Kidney (tissue), 14 donors: ENCODE results near the gene ADAT2. TPM values are rescaled to one million over a fixed set of nuclear protein-coding genes. Genes with fewer than 3 reads are reported as not detected.

Source experiments
- DNase-seq, 5 donors: peaks; one replicate each; pipeline ENCODE4 v3.0.0-alpha.2; 2013 to 2020
- FAIRE-seq: peaks from 2 replicates; lab custom pipeline; 2012; peaks lifted over from hg19 to GRCh38; lab: Jason Lieb, UNC
- H3K27ac ChIP-seq, 2 donors: one replicate each; pipeline ENCODE4 v1.7.0; 2013; ENCODE audit warnings: low read depth in 2 of 2, low read length in 2 of 2, inconsistent platforms in 1 of 2
- H3K27me3 ChIP-seq: one replicate; pipeline ENCODE4 v1.7.1; 2013; ENCODE audit warnings: low read length, inconsistent platforms; ENCODE audit not compliant: control insufficient read depth, insufficient read depth
- H3K36me3 ChIP-seq, 3 donors: one replicate each; pipeline versions ENCODE4 v1.7.0 to v1.7.1; 2013; ENCODE audit warnings: low read length in 3 of 3, control low read depth in 1 of 3, inconsistent platforms in 1 of 3; ENCODE audit not compliant: insufficient read depth in 3 of 3, control insufficient read depth in 2 of 3
- H3K4me1 ChIP-seq, 3 donors: one replicate each; pipeline versions ENCODE4 v1.7.0 to v1.7.1; 2013; ENCODE audit warnings: low read length in 3 of 3, inconsistent platforms in 1 of 3, low read depth in 1 of 3; ENCODE audit not compliant: control insufficient read depth in 2 of 3, insufficient read depth in 2 of 3
- H3K4me3 ChIP-seq, 3 donors: one replicate each; pipeline versions ENCODE4 v1.7.0 to v1.8.1; 2013; ENCODE audit warnings: low read length in 3 of 3, control low read depth in 1 of 3, inconsistent platforms in 1 of 3
- H3K9ac ChIP-seq, 3 donors: one replicate each; pipeline versions ENCODE4 v1.7.0 to v1.7.1; 2013; ENCODE audit warnings: low read length in 3 of 3, control low read depth in 1 of 3, inconsistent platforms in 1 of 3
- H3K9me3 ChIP-seq, 3 donors: one replicate each; pipeline versions ENCODE4 v1.7.0 to v1.7.1; 2013; ENCODE audit warnings: low read length in 3 of 3, control low read depth in 1 of 3, inconsistent platforms in 1 of 3; ENCODE audit not compliant: control insufficient read depth in 2 of 3, insufficient read depth in 1 of 3
- intact Hi-C: fragments of 100-400 bp; cut with DNase I; formaldehyde crosslinking; loops from one replicate; pipeline ENCODE4 v1.11.1; 2022
- polyA plus RNA-seq: library from polyadenylated mRNA; stranded (reverse); fragments of 350-450 nt; fragmentation: Illumina TruSeq; extraction: RNeasy Lipid Tissue Mini Kit (QIAGEN cat#74804); gene quantifications from one replicate; pipeline ENCODE4 v1.2.3, GENCODE V29; 2014; ENCODE audit warnings: low read depth, low replicate concordance; ENCODE audit not compliant: insufficient read depth
- total RNA-seq: library from RNA; stranded (reverse); fragmentation: NEBNext Ultra II Directional; extraction: Animal tissue kit (Norgen Biotek cat#: 25700); gene quantifications from one replicate; pipeline ENCODE4 v1.2.1, GENCODE V29; 2021
- TF ChIP-seq, protein P1 (sequence below): IDR thresholded peaks from 3 replicates; pipeline ENCODE4 v1.5.1; 2012; ENCODE audit warnings: mild to moderate bottlenecking, moderate library complexity, borderline replicate concordance; ENCODE audit not compliant: insufficient read depth; ENCODE audit errors: extremely low read depth
- donor health status: control.
- donor health status: control.
- donor health status: control.
- donor health status: control.
- donor health status: control.
- donor health status: DM: yes; HTN: yes; CAD: no.
- donor health status: Normal renal cell carcinoma (clear cell type).

ADAT2 gene
- total and polyA plus RNA-seq, 2 donors from 2014 or later = 4.6 to 6.9 TPM

GRCh38 chr6:143395699-143396098 is 54.8 kb downstream of the ADAT2 start:
- no peak for DNase-seq
- Histone ChIP-seq H3K4me3 (no peak overlapping the region), H3K4me1 (no peaks in the 10 kb centered on the region), H3K27me3 (no peaks in the 10 kb centered on the region), H3K27ac (no peak overlapping the region), H3K36me3 (no peaks in the 10 kb centered on the region), H3K9ac (no peak overlapping the region), H3K9me3 (no peaks in the 10 kb centered on the region)
- no peak for FAIRE-seq
- TF ChIP-seq, protein P1, sequence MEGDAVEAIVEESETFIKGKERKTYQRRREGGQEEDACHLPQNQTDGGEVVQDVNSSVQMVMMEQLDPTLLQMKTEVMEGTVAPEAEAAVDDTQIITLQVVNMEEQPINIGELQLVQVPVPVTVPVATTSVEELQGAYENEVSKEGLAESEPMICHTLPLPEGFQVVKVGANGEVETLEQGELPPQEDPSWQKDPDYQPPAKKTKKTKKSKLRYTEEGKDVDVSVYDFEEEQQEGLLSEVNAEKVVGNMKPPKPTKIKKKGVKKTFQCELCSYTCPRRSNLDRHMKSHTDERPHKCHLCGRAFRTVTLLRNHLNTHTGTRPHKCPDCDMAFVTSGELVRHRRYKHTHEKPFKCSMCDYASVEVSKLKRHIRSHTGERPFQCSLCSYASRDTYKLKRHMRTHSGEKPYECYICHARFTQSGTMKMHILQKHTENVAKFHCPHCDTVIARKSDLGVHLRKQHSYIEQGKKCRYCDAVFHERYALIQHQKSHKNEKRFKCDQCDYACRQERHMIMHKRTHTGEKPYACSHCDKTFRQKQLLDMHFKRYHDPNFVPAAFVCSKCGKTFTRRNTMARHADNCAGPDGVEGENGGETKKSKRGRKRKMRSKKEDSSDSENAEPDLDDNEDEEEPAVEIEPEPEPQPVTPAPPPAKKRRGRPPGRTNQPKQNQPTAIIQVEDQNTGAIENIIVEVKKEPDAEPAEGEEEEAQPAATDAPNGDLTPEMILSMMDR = no peak
- intact Hi-C loops = no loop called here

GRCh38 chr6:143394389-143394788 is 56.1 kb downstream of the ADAT2 start:
- no peaks in the 10 kb centered on the region for H3K4me1 ChIP-seq
- no peak overlapping the region for H3K4me3 ChIP-seq
- H3K9ac ChIP-seq = no peak overlapping the region
- TF ChIP-seq, protein P1 = no peak
- H3K27me3 ChIP-seq = no peaks in the 10 kb centered on the region
- DNase-seq = peak in 1 of 5 donors; percentile 31
- no peak overlapping the region for H3K27ac ChIP-seq
- intact Hi-C loops = no loop called here
- no peak for FAIRE-seq
- H3K36me3 ChIP-seq = no peaks in the 10 kb centered on the region
- H3K9me3 ChIP-seq = no peaks in the 10 kb centered on the region

- no peaks in the 10 kb centered on the region for H3K27me3 ChIP-seq
- FAIRE-seq (no peak), DNase-seq (no peak)
- no peaks in the 10 kb centered on the region for H3K4me1 ChIP-seq
- intact Hi-C loops = no loop called here
- H3K36me3 ChIP-seq = no peaks in the 10 kb centered on the region
- TF ChIP-seq, protein P1 = no peak
- H3K27ac ChIP-seq = no peak overlapping the region
- H3K9me3 ChIP-seq = no peaks in the 10 kb centered on the region
- H3K9ac ChIP-seq = no peak overlapping the region
- no peak overlapping the region for H3K4me3 ChIP-seq
Observed at GRCh38 chr6:143390278-143390677, 60.2 kb downstream of the ADAT2 start.

GRCh38 chr6:143385636-143386035 is 64.9 kb downstream of the ADAT2 start:
- Histone ChIP-seq H3K9me3 (no peaks in the 10 kb centered on the region), H3K9ac (no peak overlapping the region), H3K27ac (no peak overlapping the region), H3K36me3 (no peaks in the 10 kb centered on the region), H3K4me3 (no peak overlapping the region), H3K4me1 (no peaks in the 10 kb centered on the region), H3K27me3 (no peaks in the 10 kb centered on the region)
- no peak for DNase-seq
- FAIRE-seq = no peak
- intact Hi-C loops = no loop called here
- TF ChIP-seq, protein P1 = no peak
